GM23338 (cell line): ENCODE measurements around the gene ADSL. TPM values are rescaled to one million over a fixed set of nuclear protein-coding genes. Genes with fewer than 3 reads are reported as not detected.

Experiments used
- ATAC-seq: fragments of 200-7000 bp; cut with Tn5 transposase; 3 replicates; pipeline ENCODE4 v1.9.1; 2020
- DNase-seq: peaks from one replicate; pipeline ENCODE4 v3.0.0-alpha.2; 2015; ENCODE audit warnings: low spot score
- H2AFZ ChIP-seq: fragments of 200-600 bp; sonication (generic); 2 replicates; pipeline ENCODE4 v1.8.0; 2016; ENCODE audit warnings: antibody characterized with exemption, mild to moderate bottlenecking, moderate library complexity
- H3F3A ChIP-seq: fragments of 200-600 bp; sonication (generic); replicated peaks from 2 replicates; pipeline ENCODE4 v1.8.0; 2017; ENCODE audit warnings: antibody characterized with exemption, mixed run types, low read depth
- H3K27ac ChIP-seq: fragments of 200-600 bp; sonication (generic); 2 replicates; pipeline ENCODE4 v1.6.1; 2016; ENCODE audit warnings: low read depth
- H3K27me3 ChIP-seq: fragments of 200-600 bp; sonication (generic); 2 replicates; pipeline ENCODE4 v1.8.0; 2016; ENCODE audit warnings: mild to moderate bottlenecking, mixed run types, moderate library complexity; ENCODE audit not compliant: insufficient read depth
- H3K36me3 ChIP-seq: fragments of 200-600 bp; sonication (generic); 2 replicates; pipeline ENCODE4 v1.8.0; 2016; ENCODE audit warnings: mild to moderate bottlenecking; ENCODE audit not compliant: insufficient read depth
- H3K4me1 ChIP-seq: fragments of 200-600 bp; sonication (generic); 2 replicates; pipeline ENCODE4 v1.8.0; 2016; ENCODE audit warnings: mild to moderate bottlenecking, moderate library complexity; ENCODE audit not compliant: insufficient read depth
- H3K4me2 ChIP-seq: fragments of 200-600 bp; sonication (generic); 2 replicates; pipeline ENCODE4 v1.7.1; 2017; ENCODE audit warnings: mixed run types
- H3K4me3 ChIP-seq: fragments of 200-600 bp; sonication (generic); 2 replicates; pipeline ENCODE4 v1.6.1; 2016; ENCODE audit warnings: mixed run types
- H3K79me2 ChIP-seq: fragments of 200-600 bp; sonication (generic); replicated peaks from 2 replicates; pipeline ENCODE4 v1.8.0; 2017; ENCODE audit warnings: mild to moderate bottlenecking; ENCODE audit not compliant: insufficient read depth
- H3K9me2 ChIP-seq: fragments of 200-600 bp; sonication (generic); 2 replicates; pipeline ENCODE4 v1.8.0; 2017; ENCODE audit not compliant: insufficient read depth
- H4K20me1 ChIP-seq: fragments of 200-600 bp; sonication (generic); replicated peaks from 2 replicates; pipeline ENCODE4 v1.8.0; 2017; ENCODE audit warnings: mild to moderate bottlenecking; ENCODE audit not compliant: insufficient read depth
- H3K27ac Mint-ChIP-seq: 2 replicates; pipeline ENCODE4 v1.8.0; 2020; ENCODE audit warnings: inconsistent platforms, mild to moderate bottlenecking, moderate library complexity, mixed read lengths
- H3K27me3 Mint-ChIP-seq: 3 replicates; pipeline ENCODE4 v1.8.0; 2022; ENCODE audit warnings: low read depth, mild to moderate bottlenecking, moderate library complexity, mixed read lengths, inconsistent platforms; ENCODE audit not compliant: insufficient read depth, poor library complexity
- H3K36me3 Mint-ChIP-seq: 3 replicates; pipeline ENCODE4 v1.8.0; 2021; ENCODE audit warnings: low read depth, mild to moderate bottlenecking, inconsistent platforms, moderate library complexity, mixed read lengths
- H3K4me1 Mint-ChIP-seq: 3 replicates; pipeline ENCODE4 v1.8.0; 2020; ENCODE audit warnings: mild to moderate bottlenecking, inconsistent platforms, mixed read lengths
- H3K4me3 Mint-ChIP-seq: 3 replicates; pipeline ENCODE4 v1.8.0; 2021; ENCODE audit warnings: moderate library complexity, mild to moderate bottlenecking, inconsistent platforms, mixed read lengths
- H3K9me3 Mint-ChIP-seq: 3 replicates; pipeline ENCODE4 v1.8.0; 2020; ENCODE audit warnings: moderate library complexity, mild to moderate bottlenecking, inconsistent platforms, mixed read lengths
- EZH2 ChIP-seq: fragments of 200-600 bp; sonication (generic); IDR thresholded peaks from one replicate; pipeline ENCODE4 v1.8.0; 2017; ENCODE audit warnings: antibody characterized with exemption, mild to moderate bottlenecking, low read depth; ENCODE audit not compliant: unreplicated experiment
- EZH2phosphoT487 ChIP-seq: fragments of 200-600 bp; sonication (generic); IDR thresholded peaks from one replicate; pipeline ENCODE4 v1.8.1; 2018; ENCODE audit warnings: antibody characterized with exemption; ENCODE audit not compliant: unreplicated experiment
- NANOG ChIP-seq: IDR thresholded peaks from 2 replicates; pipeline ENCODE4 v1.6.1; 2016; ENCODE audit warnings: antibody characterized with exemption, borderline replicate concordance
- ZNF114 ChIP-seq: fragments of 250-450 bp; sonication (Bioruptor Pico); IDR thresholded peaks from 2 replicates; pipeline ENCODE4 v1.5.0; 2020; ENCODE audit warnings: mild to moderate bottlenecking, moderate library complexity
- ZNF462 ChIP-seq: fragments of 250-450 bp; sonication (Bioruptor Pico); IDR thresholded peaks from 2 replicates; pipeline ENCODE4 v1.5.0; 2020; ENCODE audit warnings: mild to moderate bottlenecking, moderate library complexity
- polyA plus RNA-seq: library from polyadenylated mRNA; unstranded; fragments of >200 nt; fragmentation: Nextera tagmentation; extraction: Ambion mirVana; gene quantifications from 2 replicates; pipeline ENCODE4 v1.2.1, GENCODE V29; 2016
- total RNA-seq: library from RNA; depleted of rRNA; stranded (reverse); fragments of >200 nt; shearing (Covaris generic); gene quantifications from 2 replicates; pipeline ENCODE4 v1.2.3, GENCODE V29; 2014

Gene ADSL
- total and polyA plus RNA-seq, 2 experiments from 2014 or later: 120 to 232 TPM

- DNase-seq (no peak), ATAC-seq (no peak)
- H3K27me3 Mint-ChIP-seq: peaks cover 15% of the 10 kb centered on the region
- no peak overlapping the region for H3K4me2 ChIP-seq
- peaks cover 6% of the 10 kb centered on the region; the same call in 1 of the 2 replicates for H3K36me3 ChIP-seq
- H3K4me1 Mint-ChIP-seq: peaks cover 53% of the 10 kb centered on the region
- no peaks in the 10 kb centered on the region for H3K27me3 ChIP-seq
- no peak overlapping the region for H3K27ac ChIP-seq
- H3K4me3 ChIP-seq: no peak overlapping the region
- H3K36me3 Mint-ChIP-seq: peaks cover 39% of the 10 kb centered on the region
- no peaks in the 10 kb centered on the region for H3K9me2 ChIP-seq
- TF ChIP-seq ZNF114 (CRISPR knock-in tag): no peak
- TF ChIP-seq NANOG: no peak
- peaks cover 31% of the 10 kb centered on the region for H3K4me1 ChIP-seq
- H3K27ac Mint-ChIP-seq: peak overlapping the region; percentile 65
- H3K79me2 ChIP-seq: no peaks in the 10 kb centered on the region
- H4K20me1 ChIP-seq: peaks cover 4% of the 10 kb centered on the region; the same call in 1 of the 2 replicates
- H3K4me3 Mint-ChIP-seq: no peak overlapping the region
- H2AFZ ChIP-seq: no peak overlapping the region
- H3F3A ChIP-seq: 0 out of 2 replicates have a peak, but pooled peaks cover 3% of the 10 kb centered on the region
- H3K9me3 Mint-ChIP-seq: no peaks in the 10 kb centered on the region
These were observed 21.6 kb upstream of the ADSL start for GRCh38 chr22:40324468-40325305.

GRCh38 chr22:40325315-40325714 is 21.0 kb upstream of the ADSL start:
- peaks cover 15% of the 10 kb centered on the region for H3K27me3 Mint-ChIP-seq
- Histone ChIP-seq H4K20me1 (peaks cover 4% of the 10 kb centered on the region; the same call in 1 of the 2 replicates), H3K4me1 (peaks cover 31% of the 10 kb centered on the region), H3K36me3 (peaks cover 6% of the 10 kb centered on the region; the same call in 1 of the 2 replicates), H3K79me2 (no peaks in the 10 kb centered on the region), H3F3A (0 out of 2 replicates have a peak, but pooled peaks cover 3% of the 10 kb centered on the region), H3K4me3 (no peak overlapping the region), H3K27ac (0 out of 2 replicates have a peak overlapping the region, but pooled peaks have one; percentile 35), H3K4me2 (no peak overlapping the region), H3K9me2 (no peaks in the 10 kb centered on the region), H3K27me3 (no peaks in the 10 kb centered on the region), H2AFZ (no peak overlapping the region)
- H3K9me3 Mint-ChIP-seq: no peaks in the 10 kb centered on the region
- peaks cover 57% of the 10 kb centered on the region for H3K4me1 Mint-ChIP-seq
- TF ChIP-seq ZNF462 (CRISPR knock-in tag) (no peak), EZH2 (no peak), EZH2phosphoT487 (no peak), ZNF114 (CRISPR knock-in tag) (no peak)
- no peak overlapping the region for H3K4me3 Mint-ChIP-seq
- H3K27ac Mint-ChIP-seq: peak overlapping the region; percentile 44
- peak; percentile 33 for ATAC-seq
- peaks cover 42% of the 10 kb centered on the region for H3K36me3 Mint-ChIP-seq
- DNase-seq: no peak
